Kidney epithelial cell (primary cell): ENCODE measurements around the gene ZNF48. TPM values are rescaled to one million over a fixed set of nuclear protein-coding genes. Genes with fewer than 3 reads are reported as not detected.
A peak's percentile ranks its signal among the peaks of the same experiment; 100 is the strongest.
"Not testable (repeated sequence)": the region's sequence is repeated elsewhere in the genome, so short reads cannot be mapped to it uniquely, and the experiment has no call there.

Source experiments
- DNase-seq: peaks from one replicate; pipeline ENCODE4 v3.0.0-alpha.2; 2010; ENCODE audit warnings: low read depth
- H3K27me3 ChIP-seq: 2 replicates; pipeline ENCODE4 v1.6.0; 2011; ENCODE audit warnings: low read length; ENCODE audit not compliant: control insufficient read depth, insufficient read depth
- H3K36me3 ChIP-seq: 2 replicates; pipeline ENCODE4 v1.5.1; 2011; ENCODE audit warnings: low read length; ENCODE audit not compliant: control insufficient read depth, insufficient read depth
- H3K4me3 ChIP-seq: 2 replicates; pipeline ENCODE4 v1.5.1; 2011; ENCODE audit warnings: low read depth, mild to moderate bottlenecking, control low read depth, low read length
- CTCF ChIP-seq: IDR thresholded peaks from 2 replicates; pipeline ENCODE4 v1.5.1; 2011; ENCODE audit warnings: mild to moderate bottlenecking, moderate library complexity, low read length, control low read depth, inconsistent platforms; ENCODE audit not compliant: insufficient read depth, poor library complexity, severe bottlenecking
- total RNA-seq: library from RNA; depleted of rRNA; stranded (reverse); fragments of >200 nt; gene quantifications from 2 replicates; pipeline ENCODE4 v1.2.3, GENCODE V29; 2015

The ZNF48 gene
- total RNA-seq, 1 donor from 2014 or later: 24.4 TPM

- Histone ChIP-seq H3K36me3 (no peaks in the 10 kb centered on the region), H3K4me3 (peak overlapping the region; percentile 87)
- TF ChIP-seq CTCF: no peak
Observed at GRCh38 chr16:30395992-30396585, 869 bp downstream of the ZNF48 start.

DNA sequence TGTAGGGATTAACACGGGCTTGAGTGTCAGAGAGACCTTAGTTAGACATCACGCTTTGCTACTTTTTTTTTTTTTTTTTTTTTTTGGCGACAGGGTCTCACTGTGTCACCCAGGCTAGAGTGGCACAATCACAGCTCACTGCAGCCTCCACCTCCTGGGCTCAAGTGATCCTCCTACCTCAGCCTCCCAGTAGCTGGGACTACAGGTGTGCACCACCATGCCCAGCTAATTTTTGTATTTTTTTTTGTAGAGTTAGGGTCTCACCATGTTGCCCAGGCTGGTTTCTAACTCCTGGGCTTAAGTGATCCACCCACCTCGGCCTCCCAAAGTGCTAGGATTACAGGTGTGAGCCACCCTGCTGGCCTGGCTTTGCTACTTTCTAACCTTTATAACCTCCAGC is 1.4 kb downstream of the ZNF48 start:
- not testable (repeated sequence) for DNase-seq, H3K4me3 ChIP-seq, H3K27me3 ChIP-seq, H3K36me3 ChIP-seq

More at GRCh38 chr16:30395992-30396585, 869 bp downstream of the ZNF48 start:
- no peaks in the 10 kb centered on the region for H3K27me3 ChIP-seq
- DNase-seq: no peak

GRCh38 chr16:30397056-30397455 is 1.8 kb downstream of the ZNF48 start:
- no peak for DNase-seq
- H3K27me3 ChIP-seq: no peaks in the 10 kb centered on the region
- TF ChIP-seq CTCF: no peak
- H3K36me3 ChIP-seq: no peaks in the 10 kb centered on the region
- no peak overlapping the region for H3K4me3 ChIP-seq

- no peaks in the 10 kb centered on the region for H3K27me3 ChIP-seq
- H3K36me3 ChIP-seq: no peaks in the 10 kb centered on the region
- no peak overlapping the region for H3K4me3 ChIP-seq
- DNase-seq: no peak
- no peak for TF ChIP-seq CTCF
Observed at GRCh38 chr16:30397776-30398660, 2.8 kb downstream of the ZNF48 start.

- no peak for DNase-seq
- Histone ChIP-seq H3K27me3 (no peaks in the 10 kb centered on the region), H3K4me3 (no peak overlapping the region), H3K36me3 (no peaks in the 10 kb centered on the region)
- TF ChIP-seq CTCF: no peak
Observed at GRCh38 chr16:30398661-30399434, 3.6 kb downstream of the ZNF48 start.
